Measurements from ENCODE around the gene PHLPP1. TPM values are rescaled to one million over a fixed set of nuclear protein-coding genes. Genes with fewer than 3 reads are reported as not detected.

Gene PHLPP1
- total RNA-seq, 1 experiment from 2014 or later: 39.9 TPM

- Histone ChIP-seq H2BK20ac (ENCODE audit: low read depth, low read length, poor library complexity, severe bottlenecking) (no peak overlapping the region), H3K56ac (ENCODE audit: insufficient read length, low read depth, low read length) (no peak overlapping the region), H3K14ac (ENCODE audit: insufficient read depth, low read length) (no peak overlapping the region), H3K9ac (ENCODE audit: extremely low read depth, insufficient read length, low read length) (no peak overlapping the region), H3K23me2 (ENCODE audit: insufficient read length, low read depth, low read length, poor library complexity, severe bottlenecking) (no peaks in the 10 kb centered on the region), H3K79me2 (ENCODE audit: insufficient read depth, low read length) (no peaks in the 10 kb centered on the region), H2BK5ac (ENCODE audit: insufficient read length, low read length) (no peak overlapping the region), H3K23ac (ENCODE audit: insufficient read length, low read depth, low read length) (no peak overlapping the region), H4K91ac (ENCODE audit: insufficient read length, low read depth, low read length) (no peak overlapping the region), H2AFZ (ENCODE audit: low read length) (no peak overlapping the region), H2BK15ac (ENCODE audit: low read depth, low read length) (no peak overlapping the region), H3K9me3 (ENCODE audit: control insufficient read depth, low read depth, low read length) (no peaks in the 10 kb centered on the region), H3K4ac (ENCODE audit: low read depth, low read length) (no peak overlapping the region), H3T11ph (ENCODE audit: low read length) (no peak overlapping the region), H4K5ac (ENCODE audit: insufficient read length, low read depth, low read length) (no peak overlapping the region), H2AK5ac (ENCODE audit: insufficient read length, low read length) (no peak overlapping the region), H3K4me2 (ENCODE audit: insufficient read depth, insufficient read length, low read length) (no peak overlapping the region), H4K8ac (replicated peaks; ENCODE audit: insufficient read length, low read depth, low read length) (no peak overlapping the region), H3K27ac (ENCODE audit: insufficient read length, low read depth, low read length) (no peak overlapping the region), H4K20me1 (ENCODE audit: control insufficient read depth, insufficient read depth, insufficient read length) (no peaks in the 10 kb centered on the region), H3K4me1 (ENCODE audit: insufficient read depth, low read length) (no peaks in the 10 kb centered on the region), H3K18ac (ENCODE audit: insufficient read length, low read depth, low read length) (no peak overlapping the region), H2BK120ac (ENCODE audit: low read depth, low read length, poor library complexity, severe bottlenecking) (no peak overlapping the region), H3K27me3 (ENCODE audit: insufficient read depth, low read length) (no peaks in the 10 kb centered on the region), H2BK12ac (ENCODE audit: insufficient read length, low read depth, low read length) (no peak overlapping the region), H3K79me1 (ENCODE audit: insufficient read depth, low read depth, low read length, poor library complexity, severe bottlenecking) (no peaks in the 10 kb centered on the region)
- H3K4me1 Mint-ChIP-seq: peaks cover 0 to 4% of the 10 kb centered on the region in 2 experiments; a peak in 2 of 4 replicates
- no CpG with 5 or more reads among the region's 1 CpG for WGBS (ENCODE audit: extremely low coverage, insufficient read length, low lambda C conversion rate)
- no peak for DNase-seq
- no peak for TF ChIP-seq CTCF (conservative IDR thresholded peaks at IDR 0.05)
- peaks cover 0 to 8% (median 2%) of the 10 kb centered on the region in 3 experiments; a peak in 4 of 7 replicates for H3K36me3 Mint-ChIP-seq (ENCODE audit: insufficient read depth in 1 of 3, low read depth in 3 of 3)
- no peak overlapping the region for H3K4me3 Mint-ChIP-seq
- H3K9me3 Mint-ChIP-seq: peaks cover 4 to 5% of the 10 kb centered on the region in 2 experiments; a peak in 4 of 5 replicates
- H3K27me3 Mint-ChIP-seq (ENCODE audit: low read depth): peaks cover 3% of the 10 kb centered on the region
- no peak overlapping the region for H3K27ac Mint-ChIP-seq
These were observed 275.3 kb downstream of the PHLPP1 start for GRCh38 chr18:62990653-62991052.

Measured in H9 (cell line).